HG02852 (cell line): Measurements from ENCODE around the gene FNDC11.

ENCODE experiments used
- ATAC-seq: cut with Tn5 transposase; IDR thresholded peaks from one replicate; pipeline ENCODE4 v1.9.1; 2021; ENCODE audit warnings: mild to moderate bottlenecking, moderate library complexity; ENCODE audit not compliant: unreplicated experiment

Gene FNDC11

GRCh38 chr20:63525185-63525584 lies 28.8 kb upstream of the FNDC11 start:
- ATAC-seq: no peak

DNA sequence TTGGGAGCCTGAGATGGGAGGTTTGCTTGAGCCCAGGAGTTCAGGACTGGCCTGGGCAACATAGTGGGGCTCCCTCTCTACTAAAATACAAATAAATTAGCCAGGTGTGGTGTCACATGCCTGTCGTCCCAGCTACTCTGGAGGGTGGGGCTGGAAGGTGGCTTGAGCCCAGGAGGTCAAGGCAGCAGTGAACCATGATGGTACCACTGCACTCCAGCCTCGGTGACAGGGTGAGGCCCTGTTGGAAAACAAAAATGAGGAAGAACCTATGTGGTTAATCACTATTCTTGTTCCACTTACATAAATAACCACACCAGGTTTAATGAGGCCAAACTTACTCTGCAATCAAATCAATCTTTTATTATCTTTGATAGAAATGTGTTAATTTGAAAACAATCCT lies 28.0 kb upstream of the FNDC11 start:
- no peak for ATAC-seq

- no peak for ATAC-seq
Measured at GRCh38 chr20:63527184-63527583, 26.8 kb upstream of the FNDC11 start.

GRCh38 chr20:63529180-63529860 lies 24.6 kb upstream of the FNDC11 start:
- no peak for ATAC-seq

- ATAC-seq: no peak
Measured at GRCh38 chr20:63529861-63530787, 23.8 kb upstream of the FNDC11 start.

- no peak for ATAC-seq
Measured at GRCh38 chr20:63530788-63531160, 23.2 kb upstream of the FNDC11 start.

GRCh38 chr20:63531686-63532448 lies 22.1 kb upstream of the FNDC11 start:
- ATAC-seq: no peak

DNA sequence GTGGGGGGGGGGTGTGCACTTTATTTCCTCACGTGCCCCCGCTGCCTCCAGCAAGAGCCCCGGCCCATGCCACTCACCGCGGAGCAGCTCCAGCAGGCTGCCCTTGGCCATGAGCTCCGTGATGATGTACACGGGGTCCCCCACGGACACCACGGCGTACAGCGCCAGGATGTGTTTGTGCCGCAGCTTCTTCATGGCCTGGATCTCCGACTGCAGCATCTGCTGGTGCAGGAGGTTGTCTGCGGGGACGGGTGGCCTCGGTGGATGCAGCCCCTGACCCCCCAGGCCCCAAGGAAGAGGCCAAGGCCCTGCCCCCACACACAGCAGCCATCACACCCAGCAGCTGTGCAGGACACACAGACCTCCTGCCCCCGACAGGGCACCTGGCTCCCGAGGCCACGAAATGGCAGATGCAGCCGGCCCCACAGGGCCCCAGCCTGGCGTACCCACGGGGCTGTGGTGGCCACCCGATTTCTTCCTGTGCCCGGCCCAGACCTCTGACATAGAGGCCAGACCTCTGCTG lies 21.4 kb upstream of the FNDC11 start:
- ATAC-seq: no peak

DNA sequence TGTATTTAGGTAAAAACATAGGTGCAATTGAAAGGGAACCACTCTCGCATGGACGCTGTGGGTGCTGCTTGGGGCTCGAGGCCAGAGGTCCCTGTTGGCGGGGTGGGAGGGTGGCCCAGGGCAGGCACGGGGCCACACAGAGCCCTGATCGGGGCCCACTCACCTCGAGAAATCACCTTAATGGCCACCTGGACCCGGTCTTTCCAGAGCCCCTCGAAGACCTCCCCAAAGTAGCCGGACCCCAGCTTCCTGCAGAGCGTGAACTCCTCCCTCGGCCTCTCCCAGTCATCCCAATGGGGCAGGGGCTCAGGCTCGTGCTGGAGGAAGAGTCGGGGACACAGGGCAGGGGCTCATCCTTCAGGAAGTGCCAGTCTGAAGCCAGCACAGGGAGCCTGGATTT lies 20.6 kb upstream of the FNDC11 start:
- no peak for ATAC-seq

- ATAC-seq: no peak
Measured at GRCh38 chr20:63533871-63534393, 20.0 kb upstream of the FNDC11 start.

- no peak for ATAC-seq
Measured at GRCh38 chr20:63534427-63534830, 19.5 kb upstream of the FNDC11 start.

DNA sequence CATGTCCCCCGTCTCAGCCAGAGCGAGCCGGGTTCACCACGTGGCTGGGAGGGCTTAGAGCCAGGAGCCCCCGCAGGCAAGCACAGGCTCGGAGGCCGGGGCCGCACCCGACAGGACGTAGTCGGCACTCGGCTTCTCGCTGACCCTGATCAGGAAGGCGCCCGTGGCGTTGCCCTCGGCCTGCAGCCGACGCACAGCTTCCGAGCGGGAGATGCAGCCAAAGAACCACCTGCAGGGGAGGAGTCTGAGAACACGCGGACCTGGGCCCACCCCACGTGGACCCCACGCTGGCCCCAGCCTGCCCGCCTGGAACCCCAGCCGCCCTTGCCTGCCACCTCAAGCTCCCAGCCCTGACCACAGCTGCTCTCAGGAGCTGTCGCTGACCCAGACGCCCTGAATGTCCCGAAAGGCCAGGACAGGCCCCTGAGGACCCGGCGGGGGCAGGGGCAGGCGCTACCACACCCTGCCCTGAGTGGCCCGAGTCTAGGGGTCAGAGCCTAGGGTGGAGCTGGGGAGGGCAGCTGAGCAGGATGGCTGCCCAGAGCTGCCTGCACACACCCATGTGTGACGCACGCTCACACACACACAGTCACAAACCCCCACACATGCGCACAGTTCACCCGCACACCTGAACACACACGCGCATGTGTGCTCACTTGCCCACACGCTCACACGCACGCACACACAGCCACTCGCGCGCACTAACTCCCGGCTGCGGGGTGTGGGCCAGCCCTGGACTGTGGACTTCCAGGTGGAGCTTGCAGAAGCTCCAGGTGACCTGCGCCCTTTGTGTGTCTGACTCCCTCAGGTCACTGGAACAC lies 18.9 kb upstream of the FNDC11 start:
- no peak for ATAC-seq

GRCh38 chr20:63536241-63536977 lies 17.6 kb upstream of the FNDC11 start:
- no peak for ATAC-seq

DNA sequence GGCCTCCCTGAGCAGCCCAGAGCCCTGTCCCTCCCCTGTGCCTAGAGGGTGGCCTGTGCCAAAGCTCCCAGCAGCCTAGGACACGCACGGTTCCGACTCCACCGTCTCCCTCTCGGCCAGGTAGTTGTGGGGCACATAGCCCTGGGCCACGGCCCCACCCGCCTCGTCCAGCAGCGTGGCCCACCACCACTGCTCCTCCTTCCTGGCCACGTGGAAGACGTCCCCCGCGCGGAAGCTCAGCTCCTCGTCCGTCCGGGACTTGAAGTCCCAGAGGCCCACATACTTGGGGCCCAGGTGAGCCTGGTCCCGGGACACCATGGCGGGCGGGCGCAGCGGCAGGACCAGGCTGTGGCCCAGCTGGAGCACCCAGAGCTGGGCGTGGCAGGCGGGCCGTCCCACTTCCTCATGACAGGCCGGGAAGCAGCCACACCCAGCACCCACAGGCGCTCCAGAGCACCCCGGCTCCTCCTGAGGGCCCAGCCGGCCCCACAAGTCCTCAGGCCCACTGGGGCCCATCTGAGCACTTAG lies 16.9 kb upstream of the FNDC11 start, which contains the start of gene PTK6:
TSS of gene PTK6 (minus strand) at position 380 of the 528 bp plus-strand sequence. CDS start at position 318, 62 bp downstream.
- peak; percentile 3 for ATAC-seq

- peak; percentile 80 for ATAC-seq
Measured at GRCh38 chr20:63537525-63538203, 16.3 kb upstream of the FNDC11 start.

GRCh38 chr20:63538204-63539091 lies 15.5 kb upstream of the FNDC11 start:
- no peak for ATAC-seq

DNA sequence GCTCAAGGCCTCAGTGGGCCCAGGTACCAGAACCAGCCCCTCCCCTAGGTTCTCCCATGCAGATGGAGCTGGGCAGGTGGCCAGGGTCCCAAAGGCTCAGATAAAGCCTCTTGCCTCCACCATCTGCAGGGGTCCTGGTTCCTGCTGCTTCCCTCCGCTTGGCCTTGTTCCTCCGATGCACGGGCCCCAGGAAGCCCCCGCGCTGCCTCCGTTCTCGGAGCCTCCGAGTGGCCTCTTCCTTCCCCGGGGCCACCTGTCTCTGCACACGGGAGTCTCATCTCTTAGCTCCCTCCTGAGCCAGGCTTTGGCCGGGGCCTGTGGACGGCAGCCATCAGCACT lies 14.9 kb upstream of the FNDC11 start:
- ATAC-seq: no peak
